Neural cell (in vitro differentiated cells): ENCODE measurements around the gene RDH16. TPM values are rescaled to one million over a fixed set of nuclear protein-coding genes. Genes with fewer than 3 reads are reported as not detected.

ENCODE experiments used
- H2AFZ ChIP-seq: fragments of 200-600, 300-800 bp; sonication (generic), shearing (Covaris generic); 2 replicates; pipeline ENCODE4 v1.6.0; 2014; ENCODE audit warnings: low read depth, mild to moderate bottlenecking, antibody characterized with exemption, low read length, moderate library complexity
- H3F3A ChIP-seq: fragments of 200-600 bp; shearing (Covaris generic); 2 replicates; pipeline ENCODE4 v1.6.1; 2016; ENCODE audit warnings: mild to moderate bottlenecking, moderate library complexity, mixed read lengths, antibody characterized with exemption, low read length; ENCODE audit not compliant: insufficient read depth, poor library complexity, severe bottlenecking
- H3K27ac ChIP-seq: fragments of 200-600, 300-800 bp; sonication (generic), shearing (Covaris generic); 2 replicates; pipeline ENCODE4 v1.5.1; 2014; ENCODE audit warnings: mild to moderate bottlenecking, low read length, moderate library complexity
- H3K27me3 ChIP-seq: fragments of 300-800, 200-600 bp; sonication (generic), shearing (Covaris generic); 2 replicates; pipeline ENCODE4 v1.6.0; 2014; ENCODE audit warnings: mild to moderate bottlenecking, low read depth, low read length, moderate library complexity; ENCODE audit not compliant: insufficient read depth
- H3K36me3 ChIP-seq: fragments of 300-800, 200-600 bp; sonication (generic), shearing (Covaris generic); 2 replicates; pipeline ENCODE4 v1.5.1; 2014; ENCODE audit warnings: mild to moderate bottlenecking, antibody characterized with exemption, low read length, moderate library complexity; ENCODE audit not compliant: insufficient read depth
- H3K4me2 ChIP-seq: fragments of 300-800, 200-600 bp; sonication (generic), shearing (Covaris generic); 2 replicates; pipeline ENCODE4 v1.6.0; 2014; ENCODE audit warnings: mild to moderate bottlenecking, low read length
- H3K4me3 ChIP-seq: fragments of 300-800, 200-600 bp; sonication (generic), shearing (Covaris generic); 2 replicates; pipeline ENCODE4 v1.5.1; 2014; ENCODE audit warnings: mild to moderate bottlenecking, low read length, moderate library complexity
- H3K79me2 ChIP-seq: fragments of 200-600 bp; shearing (Covaris generic); replicated peaks from 2 replicates; pipeline ENCODE4 v1.6.0; 2014; ENCODE audit warnings: mild to moderate bottlenecking, low read length, moderate library complexity; ENCODE audit not compliant: insufficient read depth
- H3K9ac ChIP-seq: fragments of 300-800, 200-600 bp; sonication (generic), shearing (Covaris generic); 2 replicates; pipeline ENCODE4 v1.6.1; 2016; ENCODE audit warnings: mild to moderate bottlenecking, low read length, mixed read lengths
- H3K9me2 ChIP-seq: fragments of 200-600 bp; shearing (Covaris generic); 2 replicates; pipeline ENCODE4 v1.6.1; 2016; ENCODE audit warnings: mild to moderate bottlenecking, low read length, mixed read lengths; ENCODE audit not compliant: insufficient read depth
- H3K9me3 ChIP-seq: fragments of 200-600, 300-800 bp; sonication (generic), shearing (Covaris generic); 2 replicates; pipeline ENCODE4 v1.6.1; 2016; ENCODE audit warnings: mild to moderate bottlenecking, mixed run types, low read length, moderate library complexity, mixed read lengths
- H4K20me1 ChIP-seq: fragments of 200-600 bp; shearing (Covaris generic); 2 replicates; pipeline ENCODE4 v1.6.1; 2016; ENCODE audit warnings: mild to moderate bottlenecking, mixed run types; ENCODE audit not compliant: insufficient read depth
- CTCF ChIP-seq: fragments of 450-650 bp; IDR thresholded peaks from 2 replicates; pipeline ENCODE4 v1.5.1; 2014; ENCODE audit warnings: antibody characterized with exemption, mild to moderate bottlenecking, moderate library complexity; ENCODE audit not compliant: poor library complexity, severe bottlenecking
- EP300 ChIP-seq: fragments of 450-650 bp; conservative IDR thresholded peaks from 2 replicates; pipeline ENCODE4 v1.6.1; 2014; ENCODE audit warnings: antibody characterized with exemption, mild to moderate bottlenecking, moderate library complexity; ENCODE audit not compliant: poor library complexity, severe bottlenecking
- MXI1 ChIP-seq: fragments of 450-650 bp; conservative IDR thresholded peaks from 2 replicates; pipeline ENCODE4 v1.6.1; 2014; ENCODE audit warnings: antibody characterized with exemption, mild to moderate bottlenecking; ENCODE audit not compliant: poor library complexity, severe bottlenecking
- POLR2AphosphoS5 ChIP-seq: IDR thresholded peaks from 2 replicates; pipeline ENCODE4 v1.6.1; 2012
- REST ChIP-seq: IDR thresholded peaks from 2 replicates; pipeline ENCODE4 v1.6.1; 2012; ENCODE audit warnings: borderline replicate concordance
- SMC3 ChIP-seq: fragments of 450-650 bp; conservative IDR thresholded peaks from 2 replicates; pipeline ENCODE4 v1.6.1; 2014; ENCODE audit warnings: antibody characterized with exemption, mild to moderate bottlenecking, moderate library complexity; ENCODE audit not compliant: poor library complexity
- TAF1 ChIP-seq: IDR thresholded peaks from 2 replicates; pipeline ENCODE4 v1.6.1; 2012; ENCODE audit warnings: low read depth
- polyA plus RNA-seq: library from polyadenylated mRNA; depleted of rRNA; stranded (reverse); fragments of >200 nt; gene quantifications from 2 replicates; pipeline ENCODE4 v1.2.3, GENCODE V29; 2014

The RDH16 gene
- polyA plus RNA-seq, 1 donor from 2014 or later: 1.0 TPM

GRCh38 chr12:56991319-56992246, 34.2 kb upstream of the RDH16 start:
- Histone ChIP-seq H4K20me1 (no peaks in the 10 kb centered on the region), H3K79me2 (no peaks in the 10 kb centered on the region), H3K27ac (no peak overlapping the region), H2AFZ (no peak overlapping the region), H3K4me3 (no peak overlapping the region), H3K4me2 (no peak overlapping the region), H3K9ac (no peak overlapping the region), H3K36me3 (no peaks in the 10 kb centered on the region), H3F3A (no peaks in the 10 kb centered on the region), H3K27me3 (no peaks in the 10 kb centered on the region), H3K9me3 (no peaks in the 10 kb centered on the region), H3K9me2 (no peaks in the 10 kb centered on the region)
- TF ChIP-seq REST: no peak

- Histone ChIP-seq H2AFZ (no peak overlapping the region), H3K9me3 (no peaks in the 10 kb centered on the region)
Observed at GRCh38 chr12:56990648-56991318, 33.4 kb upstream of the RDH16 start.

More at GRCh38 chr12:56990648-56991318, 33.4 kb upstream of the RDH16 start:
- H3K4me3 ChIP-seq: no peak overlapping the region
- no peaks in the 10 kb centered on the region for H3K36me3 ChIP-seq
- TF ChIP-seq CTCF (no peak), EP300 (no peak), SMC3 (no peak), POLR2AphosphoS5 (no peak), TAF1 (no peak), REST (no peak), MXI1 (no peak)
- no peak overlapping the region for H3K27ac ChIP-seq
- no peaks in the 10 kb centered on the region for H4K20me1 ChIP-seq
- no peaks in the 10 kb centered on the region for H3K27me3 ChIP-seq
- H3K79me2 ChIP-seq: no peaks in the 10 kb centered on the region
- no peaks in the 10 kb centered on the region for H3F3A ChIP-seq
- no peak overlapping the region for H3K9ac ChIP-seq
- no peak overlapping the region for H3K4me2 ChIP-seq
- H3K9me2 ChIP-seq: no peaks in the 10 kb centered on the region
